Hematopoietic multipotent progenitor cell treated with erythropoietin and hydrocortisone succinate and interleukin-3 and kit ligand, for 15 days (in vitro differentiated cells): ENCODE measurements around the gene FGF12.
"Not testable (repeated sequence)": the region's sequence is repeated elsewhere in the genome, so short reads cannot be mapped to it uniquely, and the experiment has no call there.

ENCODE experiments used
- DNase-seq: peaks from one replicate; pipeline ENCODE4 v3.0.0-alpha.2; 2015; ENCODE audit warnings: low spot score

FGF12 gene

GRCh38 chr3:192727032-192727847 is at the start of gene FGF12:
TSS of gene FGF12 (minus strand) at chr3:192727541.
- DNase-seq = no peak

GRCh38 chr3:192774341-192774740 is 47.0 kb upstream of the FGF12 start:
- not testable (repeated sequence) for DNase-seq

GRCh38 chr3:192772240-192772894 is 45.0 kb upstream of the FGF12 start:
- no peak for DNase-seq

- no peak for DNase-seq
Measured at GRCh38 chr3:192758654-192759053, 31.3 kb upstream of the FGF12 start.

- DNase-seq = no peak
Measured at GRCh38 chr3:192751148-192751547, 23.8 kb upstream of the FGF12 start.

- no peak for DNase-seq
Measured at GRCh38 chr3:192750201-192750600, 22.9 kb upstream of the FGF12 start.

- DNase-seq = no peak
Measured at GRCh38 chr3:192747746-192748145, 20.4 kb upstream of the FGF12 start.

- no peak for DNase-seq
Measured at GRCh38 chr3:192747145-192747544, 19.8 kb upstream of the FGF12 start.

GRCh38 chr3:192745150-192745549 is 17.8 kb upstream of the FGF12 start:
- DNase-seq = no peak

GRCh38 chr3:192744604-192745003 is 17.3 kb upstream of the FGF12 start:
- DNase-seq = not testable (repeated sequence)

- DNase-seq = no peak
Measured at GRCh38 chr3:192737506-192737905, 10.2 kb upstream of the FGF12 start.

- DNase-seq = no peak
Measured at GRCh38 chr3:192731233-192731632, 3.9 kb upstream of the FGF12 start.

GRCh38 chr3:192726385-192726784 is 956 bp downstream of the FGF12 start:
- no peak for DNase-seq

GRCh38 chr3:192719964-192720363 is 7.4 kb downstream of the FGF12 start:
- DNase-seq = no peak

GRCh38 chr3:192718156-192718555 is 9.2 kb downstream of the FGF12 start:
- no peak for DNase-seq

GRCh38 chr3:192715126-192715525 is 12.2 kb downstream of the FGF12 start:
- DNase-seq = no peak

GRCh38 chr3:192711126-192711525 is 16.2 kb downstream of the FGF12 start:
- DNase-seq = not testable (repeated sequence)

GRCh38 chr3:192710366-192710765 is 17.0 kb downstream of the FGF12 start:
- no peak for DNase-seq

GRCh38 chr3:192706272-192706671 is 21.1 kb downstream of the FGF12 start:
- no peak for DNase-seq

- DNase-seq = no peak
Measured at GRCh38 chr3:192700885-192701284, 26.5 kb downstream of the FGF12 start.

- DNase-seq = no peak
Measured at GRCh38 chr3:192696943-192697587, 30.3 kb downstream of the FGF12 start.

GRCh38 chr3:192687488-192688152 is 39.7 kb downstream of the FGF12 start:
- DNase-seq = no peak
